A673 (cell line): ENCODE results near the gene NRAP.

Experiments used
- CTCF ChIP-seq: fragments of 300-800, 200-600 bp; sonication (generic); conservative IDR thresholded peaks from 2 replicates; pipeline ENCODE4 v1.5.1; 2017; ENCODE audit warnings: low read depth, mild to moderate bottlenecking, antibody characterized with exemption, low read length, moderate library complexity, mixed read lengths
- EZH2 ChIP-seq: fragments of 200-600 bp; sonication (generic); IDR thresholded peaks from 2 replicates; pipeline ENCODE4 v1.6.1; 2017; ENCODE audit warnings: borderline replicate concordance, low read depth, mild to moderate bottlenecking, mixed read lengths, antibody characterized with exemption, low read length; ENCODE audit not compliant: poor library complexity, severe bottlenecking

- TF ChIP-seq EZH2 (no peak), CTCF (no peak)
Measured at GRCh38 chr10:113610631-113611601, 52.9 kb downstream of the NRAP start.
